ENCODE results near the gene DPY19L3. TPM values are rescaled to one million over a fixed set of nuclear protein-coding genes. Genes with fewer than 3 reads are reported as not detected.
"Not testable (repeated sequence)": the region's sequence is repeated elsewhere in the genome, so short reads cannot be mapped to it uniquely, and the experiment has no call there.

Gene DPY19L3
- total RNA-seq, 1 donor from 2014 or later, result 70.3 TPM

DNA sequence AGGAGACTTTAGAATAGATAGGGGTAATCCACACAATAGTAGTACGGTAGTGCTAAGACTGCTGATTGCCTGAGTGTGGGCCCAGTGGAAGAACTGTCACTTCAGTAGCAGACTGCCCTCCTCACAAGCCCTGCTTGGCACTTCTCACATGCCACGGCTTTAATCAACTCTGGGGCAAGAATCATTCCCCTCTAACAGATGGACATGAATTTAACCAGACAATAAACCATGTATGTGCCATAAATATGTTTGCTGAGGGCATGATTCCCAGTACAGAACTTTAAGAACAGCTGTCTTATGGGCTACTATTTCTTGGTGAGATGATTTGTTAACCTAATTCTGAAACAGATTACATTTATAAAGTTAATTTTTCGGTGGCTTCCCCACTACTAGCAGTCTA lies 22.0 kb downstream of the DPY19L3 start:
- Mint-ChIP-seq H3K4me3 (ENCODE audit: unreplicated experiment) (no peak overlapping the region), H3K4me1 (ENCODE audit: low read depth) (no peaks in the 10 kb centered on the region), H3K9me3 (ENCODE audit: low read depth) (peaks cover 3% of the 10 kb centered on the region), H3K27me3 (ENCODE audit: low read depth) (no peaks in the 10 kb centered on the region), H3K27ac (ENCODE audit: unreplicated experiment) (no peak overlapping the region), H3K36me3 (ENCODE audit: low read depth) (peaks cover 10% of the 10 kb centered on the region)
- no peak for DNase-seq (ENCODE audit: low spot score)
- TF ChIP-seq, protein P1, sequence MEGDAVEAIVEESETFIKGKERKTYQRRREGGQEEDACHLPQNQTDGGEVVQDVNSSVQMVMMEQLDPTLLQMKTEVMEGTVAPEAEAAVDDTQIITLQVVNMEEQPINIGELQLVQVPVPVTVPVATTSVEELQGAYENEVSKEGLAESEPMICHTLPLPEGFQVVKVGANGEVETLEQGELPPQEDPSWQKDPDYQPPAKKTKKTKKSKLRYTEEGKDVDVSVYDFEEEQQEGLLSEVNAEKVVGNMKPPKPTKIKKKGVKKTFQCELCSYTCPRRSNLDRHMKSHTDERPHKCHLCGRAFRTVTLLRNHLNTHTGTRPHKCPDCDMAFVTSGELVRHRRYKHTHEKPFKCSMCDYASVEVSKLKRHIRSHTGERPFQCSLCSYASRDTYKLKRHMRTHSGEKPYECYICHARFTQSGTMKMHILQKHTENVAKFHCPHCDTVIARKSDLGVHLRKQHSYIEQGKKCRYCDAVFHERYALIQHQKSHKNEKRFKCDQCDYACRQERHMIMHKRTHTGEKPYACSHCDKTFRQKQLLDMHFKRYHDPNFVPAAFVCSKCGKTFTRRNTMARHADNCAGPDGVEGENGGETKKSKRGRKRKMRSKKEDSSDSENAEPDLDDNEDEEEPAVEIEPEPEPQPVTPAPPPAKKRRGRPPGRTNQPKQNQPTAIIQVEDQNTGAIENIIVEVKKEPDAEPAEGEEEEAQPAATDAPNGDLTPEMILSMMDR (IDR thresholded peaks at IDR 0.05), result no peak

DNA sequence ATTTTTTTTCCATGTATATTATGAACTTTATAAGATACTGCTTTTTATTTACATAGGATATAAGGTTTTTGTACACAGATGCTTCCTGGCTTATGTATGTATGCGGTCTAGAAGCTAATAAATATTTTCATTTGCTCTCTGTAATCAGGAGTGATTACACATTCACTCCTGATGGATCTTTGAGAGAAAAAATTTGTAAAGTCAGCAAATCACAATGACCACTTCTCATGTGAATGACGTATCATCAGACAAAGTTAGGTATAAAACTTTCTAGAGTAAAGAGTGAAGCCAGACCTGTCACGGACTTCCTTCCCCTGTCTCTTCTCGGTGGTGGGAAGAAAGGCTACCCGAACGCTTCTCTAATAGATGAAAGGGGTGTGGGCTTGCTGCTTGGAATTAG lies 31.1 kb downstream of the DPY19L3 start:
- TF ChIP-seq, protein P1 (IDR thresholded peaks at IDR 0.05), result no peak
- Mint-ChIP-seq H3K4me3 (ENCODE audit: unreplicated experiment) (no peak overlapping the region), H3K9me3 (ENCODE audit: low read depth) (no peaks in the 10 kb centered on the region), H3K36me3 (ENCODE audit: low read depth) (peaks cover 11% of the 10 kb centered on the region), H3K4me1 (ENCODE audit: low read depth) (no peaks in the 10 kb centered on the region), H3K27me3 (ENCODE audit: low read depth) (no peaks in the 10 kb centered on the region), H3K27ac (ENCODE audit: unreplicated experiment) (no peak overlapping the region)
- DNase-seq (ENCODE audit: low spot score), result no peak

DNA sequence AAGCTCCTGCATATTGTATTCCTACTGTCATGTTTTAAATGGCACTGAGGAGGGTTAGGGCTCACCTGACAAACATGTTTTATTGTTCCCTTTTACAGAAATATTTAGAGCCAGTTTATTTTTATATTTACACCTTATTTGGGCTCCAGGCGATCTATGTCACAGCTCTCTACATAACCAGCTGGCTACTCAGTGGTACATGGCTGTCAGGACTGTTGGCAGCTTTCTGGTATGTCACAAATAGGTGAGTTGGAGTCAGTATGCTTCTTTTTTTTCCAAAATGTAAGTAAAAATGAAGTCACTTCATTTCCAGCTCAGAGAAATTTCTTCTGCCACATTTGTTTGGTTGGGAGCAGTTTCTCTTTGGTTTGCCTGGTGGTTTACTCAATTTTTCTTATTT lies 31.5 kb downstream of the DPY19L3 start:
- Mint-ChIP-seq H3K36me3 (ENCODE audit: low read depth) (peaks cover 14% of the 10 kb centered on the region), H3K9me3 (ENCODE audit: low read depth) (no peaks in the 10 kb centered on the region), H3K27ac (ENCODE audit: unreplicated experiment) (no peak overlapping the region), H3K4me1 (ENCODE audit: low read depth) (no peaks in the 10 kb centered on the region), H3K27me3 (ENCODE audit: low read depth) (no peaks in the 10 kb centered on the region), H3K4me3 (ENCODE audit: unreplicated experiment) (no peak overlapping the region)
- no peak for DNase-seq (ENCODE audit: low spot score)
- TF ChIP-seq, protein P1 (IDR thresholded peaks at IDR 0.05), result no peak

DNA sequence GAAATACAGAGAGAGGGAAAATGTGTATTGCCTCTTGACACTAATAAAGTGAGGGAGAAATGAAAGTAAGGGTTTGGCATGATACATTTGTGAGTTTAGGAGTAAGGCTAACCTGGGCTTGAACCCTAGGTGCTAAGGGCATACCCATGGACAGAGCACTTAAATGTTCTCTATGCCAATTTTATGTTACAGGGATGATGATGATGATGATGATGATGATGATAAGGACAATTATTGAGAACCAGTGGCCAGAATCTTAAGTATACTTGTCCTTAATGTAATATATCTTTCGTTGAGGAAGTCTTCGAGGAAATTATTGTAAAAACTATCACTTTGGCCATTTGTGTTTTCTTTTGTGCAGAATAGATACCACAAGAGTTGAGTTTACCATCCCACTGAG lies 33.2 kb downstream of the DPY19L3 start:
- H3K9me3 Mint-ChIP-seq (ENCODE audit: low read depth), result no peaks in the 10 kb centered on the region
- TF ChIP-seq, protein P1 (IDR thresholded peaks at IDR 0.05), result no peak
- no peak overlapping the region for H3K4me3 Mint-ChIP-seq (ENCODE audit: unreplicated experiment)
- no peaks in the 10 kb centered on the region for H3K4me1 Mint-ChIP-seq (ENCODE audit: low read depth)
- no peaks in the 10 kb centered on the region for H3K27me3 Mint-ChIP-seq (ENCODE audit: low read depth)
- no peak for DNase-seq (ENCODE audit: low spot score)
- H3K27ac Mint-ChIP-seq (ENCODE audit: unreplicated experiment), result no peak overlapping the region
- peaks cover 19% of the 10 kb centered on the region for H3K36me3 Mint-ChIP-seq (ENCODE audit: low read depth)

DNA sequence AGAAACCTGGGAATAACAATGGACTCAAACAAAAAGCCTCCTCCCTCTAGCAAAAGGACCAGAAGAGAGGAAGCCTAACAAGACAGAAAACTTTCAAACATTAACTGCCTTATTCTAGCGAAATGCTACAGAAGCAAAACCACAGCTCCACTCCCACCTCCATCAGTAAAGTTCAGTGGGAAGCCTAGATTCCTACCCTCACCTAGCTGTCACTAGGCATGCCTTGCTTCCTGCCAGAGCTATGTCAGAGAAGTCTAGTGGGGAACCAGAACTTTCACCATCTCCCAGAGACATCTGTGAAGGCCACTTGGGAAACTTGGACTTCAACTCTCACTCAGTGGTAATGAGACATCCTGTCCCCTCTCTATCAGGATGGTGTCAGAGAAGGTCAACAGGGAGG lies 37.1 kb downstream of the DPY19L3 start:
- DNase-seq (ENCODE audit: low spot score), result no peak
- Mint-ChIP-seq H3K9me3 (ENCODE audit: low read depth) (no peaks in the 10 kb centered on the region), H3K4me1 (ENCODE audit: low read depth) (no peaks in the 10 kb centered on the region), H3K27ac (ENCODE audit: unreplicated experiment) (no peak overlapping the region), H3K27me3 (ENCODE audit: low read depth) (no peaks in the 10 kb centered on the region), H3K36me3 (ENCODE audit: low read depth) (peaks cover 18% of the 10 kb centered on the region), H3K4me3 (ENCODE audit: unreplicated experiment) (no peak overlapping the region)
- TF ChIP-seq, protein P1 (IDR thresholded peaks at IDR 0.05), result no peak

DNA sequence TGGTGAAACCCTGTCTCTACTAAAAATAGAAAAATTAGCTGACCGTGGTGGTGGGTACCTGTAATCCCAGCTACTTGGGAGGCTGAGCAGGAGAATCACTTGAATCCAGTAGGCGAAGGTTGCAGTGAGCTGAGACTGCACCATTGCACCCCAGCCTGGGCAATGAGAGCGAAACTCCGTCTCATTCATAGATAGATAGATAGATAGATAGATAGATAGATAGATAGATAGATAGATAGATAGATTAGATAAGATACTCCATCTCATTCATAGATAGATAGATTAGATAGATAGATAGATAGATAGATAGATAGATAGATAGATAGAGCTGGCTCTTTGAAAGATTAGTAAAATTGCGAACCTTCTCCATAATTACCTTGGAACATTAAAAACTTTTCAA lies 42.0 kb downstream of the DPY19L3 start:
- H3K27ac Mint-ChIP-seq (ENCODE audit: unreplicated experiment); H3K36me3 Mint-ChIP-seq (ENCODE audit: low read depth); DNase-seq (ENCODE audit: low spot score); H3K4me1 Mint-ChIP-seq (ENCODE audit: low read depth); H3K9me3 Mint-ChIP-seq (ENCODE audit: low read depth); H3K4me3 Mint-ChIP-seq (ENCODE audit: unreplicated experiment); H3K27me3 Mint-ChIP-seq (ENCODE audit: low read depth): not testable (repeated sequence)

Data from chondrocyte (in vitro differentiated cells).